ENCODE measurements around the gene TMEM184A.
A peak's percentile ranks its signal among the peaks of the same experiment; 100 is the strongest.
"Not testable (repeated sequence)": the region's sequence is repeated elsewhere in the genome, so short reads cannot be mapped to it uniquely, and the experiment has no call there.

TMEM184A gene

GRCh38 chr7:1588978-1589377, 33.0 kb upstream of the TMEM184A start:
- no peak for DNase-seq

- no peak for DNase-seq
These were observed 31.7 kb upstream of the TMEM184A start for GRCh38 chr7:1587738-1588137.

- DNase-seq = no peak
These were observed 31.1 kb upstream of the TMEM184A start for GRCh38 chr7:1586827-1587705.

- no peak for DNase-seq
These were observed 30.3 kb upstream of the TMEM184A start for GRCh38 chr7:1586126-1586826.

GRCh38 chr7:1585142-1585981, 29.4 kb upstream of the TMEM184A start:
- no peak for DNase-seq

- DNase-seq = no peak
These were observed 28.7 kb upstream of the TMEM184A start for GRCh38 chr7:1584700-1585099.

- not testable (repeated sequence) for DNase-seq
These were observed 27.4 kb upstream of the TMEM184A start for GRCh38 chr7:1583241-1583930.

GRCh38 chr7:1580422-1581030, 24.5 kb upstream of the TMEM184A start:
- DNase-seq = no peak

- peak; percentile 42 to 60 (median 55) for DNase-seq
These were observed 23.7 kb upstream of the TMEM184A start for GRCh38 chr7:1579481-1580421.

GRCh38 chr7:1578513-1578912, 22.5 kb upstream of the TMEM184A start:
- DNase-seq = no peak

- DNase-seq = no peak
These were observed 20.7 kb upstream of the TMEM184A start for GRCh38 chr7:1576521-1577253.

GRCh38 chr7:1575809-1576208, 19.8 kb upstream of the TMEM184A start:
- DNase-seq = no peak

- no peak for DNase-seq
These were observed 16.3 kb upstream of the TMEM184A start for GRCh38 chr7:1572111-1572822.

- DNase-seq = peak; percentile 63 to 95 (median 80)
These were observed 14.0 kb upstream of the TMEM184A start, which contains the start of gene PSMG3 for GRCh38 chr7:1569833-1570632. Gene PSMG3, minus strand, starts transcription at chr7:1570032. Its CDS starts 693 bp downstream, at chr7:1569339.

GRCh38 chr7:1569440-1569832, 13.4 kb upstream of the TMEM184A start:
- no peak for DNase-seq

- DNase-seq = peak in 2 of 5 experiments; percentile 56 to 79
These were observed 13.0 kb upstream of the TMEM184A start for GRCh38 chr7:1569016-1569415.

GRCh38 chr7:1567896-1568510, 12.0 kb upstream of the TMEM184A start:
- no peak for DNase-seq
